NCI-H1417 (cell line): Measurements from ENCODE around the gene ARHGAP31.
A peak's percentile ranks its signal among the peaks of the same experiment; 100 is the strongest.
"Not testable (repeated sequence)": the region's sequence is repeated elsewhere in the genome, so short reads cannot be mapped to it uniquely, and the experiment has no call there.

Experiments used
- DNase-seq, 3 experiments: peaks; one replicate each; lab custom pipeline; 2025; lab: John Stamatoyannopoulos, UW

Gene ARHGAP31

DNA sequence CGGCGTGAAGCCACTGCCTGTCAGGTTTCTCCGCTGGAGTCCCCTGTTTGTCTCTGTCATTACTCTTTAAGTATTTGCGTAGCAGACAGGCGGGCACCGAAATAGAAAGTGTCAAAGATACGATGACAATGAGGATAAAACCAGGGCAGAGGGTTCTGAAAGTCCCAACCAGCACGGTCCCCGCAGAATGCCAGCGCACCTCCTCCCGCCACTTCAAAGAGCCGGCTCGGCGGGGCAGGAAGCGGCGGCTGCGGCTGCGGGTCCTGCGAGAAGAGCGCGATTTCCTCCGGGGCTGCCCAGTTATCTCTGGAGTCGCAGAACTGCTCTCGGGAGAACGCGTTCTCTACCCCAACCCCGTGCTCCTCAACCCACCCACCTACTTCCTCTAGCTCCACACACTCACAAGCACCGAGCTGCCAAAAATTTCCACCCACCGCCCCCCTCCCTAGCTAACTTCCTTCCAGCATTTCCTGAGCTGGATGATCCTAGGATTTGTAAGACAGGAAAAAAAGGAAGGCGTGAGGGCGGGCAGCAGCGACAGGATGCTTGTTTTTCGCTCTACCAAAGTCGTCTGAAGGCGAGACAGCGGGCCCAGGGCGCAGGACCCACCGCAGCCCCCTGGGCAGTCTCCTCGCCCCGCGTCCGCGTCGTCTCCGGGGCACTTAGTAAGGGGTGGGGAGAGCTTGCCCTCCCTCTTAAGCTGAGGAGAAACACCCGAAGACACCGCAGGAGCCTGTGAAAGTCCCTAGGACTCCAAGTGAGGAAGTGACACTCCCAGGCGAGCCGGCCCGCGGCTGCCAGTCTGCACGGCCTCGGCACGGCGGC, at the start of gene ARHGAP31:
TSS of gene ARHGAP31 (plus strand) at position 513 of the 825 bp plus-strand sequence. CDS start 522 bp downstream, outside the sequence.
- peak in 2 of 3 experiments; percentile 69 to 72 for DNase-seq

GRCh38 chr3:119245778-119246177, 48.4 kb upstream of the ARHGAP31 start:
- DNase-seq, result peak in 2 of 3 experiments; percentile 22 to 43

DNA sequence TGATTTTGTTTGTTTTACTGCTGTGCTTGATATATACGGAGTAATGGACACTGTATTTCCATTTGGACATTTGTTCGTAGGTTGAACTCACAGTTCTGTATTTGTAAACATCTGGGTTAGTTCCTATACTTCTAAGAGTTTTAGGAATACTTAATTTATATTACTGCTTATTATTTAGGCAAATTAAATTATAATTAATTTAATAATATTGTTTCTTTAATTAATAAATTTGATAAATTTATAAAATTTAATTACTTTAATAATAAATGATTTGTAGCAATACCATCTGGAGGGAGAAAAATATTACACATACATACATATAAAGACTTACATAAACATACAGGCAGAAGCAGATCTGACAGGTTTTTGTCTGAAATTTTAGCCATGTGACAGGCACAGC, 39.0 kb upstream of the ARHGAP31 start:
- DNase-seq, result no peak

DNA sequence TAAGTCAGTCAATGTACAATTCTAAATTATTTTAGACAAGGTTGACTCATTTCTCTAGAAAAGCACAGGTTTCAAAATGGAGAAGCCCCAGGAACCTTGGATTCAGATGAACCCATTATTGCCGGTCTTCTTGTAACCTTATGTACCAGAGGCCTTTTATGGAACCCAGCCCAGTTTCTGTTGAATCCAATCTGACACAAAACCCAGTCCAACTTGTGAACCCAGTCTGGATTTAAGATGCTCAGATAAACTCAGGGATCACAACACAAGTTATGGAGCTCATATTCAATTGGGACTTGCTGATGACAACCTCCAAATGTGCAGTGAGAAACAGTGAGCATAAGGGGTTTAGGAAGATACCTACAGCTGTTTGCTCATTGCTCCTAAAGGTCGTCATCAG, 37.1 kb upstream of the ARHGAP31 start:
- no peak for DNase-seq

- no peak for DNase-seq
These were observed 36.4 kb upstream of the ARHGAP31 start for GRCh38 chr3:119257654-119258410.

GRCh38 chr3:119258915-119259314, 35.3 kb upstream of the ARHGAP31 start:
- no peak for DNase-seq

GRCh38 chr3:119259821-119260220, 34.4 kb upstream of the ARHGAP31 start:
- DNase-seq, result no peak

DNA sequence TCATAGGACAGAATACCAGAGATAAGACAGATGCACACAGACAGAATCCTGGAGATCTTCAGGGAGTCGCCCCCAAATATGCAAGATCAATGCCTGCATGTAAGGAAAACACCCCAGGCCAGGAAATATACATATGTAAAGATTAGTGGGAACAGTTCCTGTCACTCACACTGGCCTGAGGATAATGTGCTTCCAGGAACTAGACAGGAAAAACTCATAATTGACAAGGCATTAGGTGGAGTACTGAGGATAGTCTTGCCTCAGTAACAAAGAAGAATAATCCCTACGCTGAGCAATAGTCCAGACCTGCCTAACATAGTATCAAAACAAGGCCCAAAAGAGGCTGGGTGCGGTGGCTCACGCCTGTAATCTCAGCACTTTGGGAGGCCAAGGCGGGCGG, 33.1 kb upstream of the ARHGAP31 start:
- no peak for DNase-seq

GRCh38 chr3:119270212-119270611, 24.0 kb upstream of the ARHGAP31 start:
- DNase-seq, result not testable (repeated sequence)

- no peak for DNase-seq
These were observed 17.5 kb upstream of the ARHGAP31 start for GRCh38 chr3:119276680-119277079.

- peak in 2 of 3 experiments; percentile 63 to 85 for DNase-seq
These were observed 15.1 kb upstream of the ARHGAP31 start for GRCh38 chr3:119279101-119279554.

DNA sequence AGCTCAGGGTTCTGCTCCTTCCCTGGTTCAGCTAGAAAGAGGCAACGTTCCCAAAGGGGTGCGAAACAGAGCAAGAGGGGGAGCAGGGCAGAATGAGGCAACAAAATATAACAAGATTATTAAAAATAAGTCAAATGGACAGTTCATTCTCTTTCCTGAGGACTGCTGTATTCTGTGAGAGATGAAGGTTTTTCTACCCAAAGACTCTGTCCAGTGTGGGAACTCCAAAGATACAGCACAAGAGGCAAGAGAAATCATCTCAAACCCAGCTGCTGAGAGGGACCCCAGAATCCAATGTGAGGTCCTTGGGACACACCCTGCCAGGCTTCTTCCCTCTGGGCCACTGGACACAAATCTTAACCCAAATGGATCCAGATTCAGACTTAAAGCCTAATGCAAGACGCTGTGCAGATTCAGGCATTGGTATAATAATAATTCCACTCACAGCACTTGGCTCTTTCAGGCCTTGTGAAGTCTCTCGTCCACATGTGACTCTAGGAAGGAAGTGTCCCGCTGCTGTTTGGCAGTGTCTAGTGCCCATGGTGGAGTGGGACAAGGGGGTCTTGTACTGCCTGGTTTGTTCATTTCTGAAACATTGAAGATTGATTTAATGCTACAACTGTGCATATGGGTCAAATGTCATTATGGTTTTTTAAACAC, 14.5 kb upstream of the ARHGAP31 start:
- DNase-seq, result peak in 1 of 3 experiments; percentile 51

DNA sequence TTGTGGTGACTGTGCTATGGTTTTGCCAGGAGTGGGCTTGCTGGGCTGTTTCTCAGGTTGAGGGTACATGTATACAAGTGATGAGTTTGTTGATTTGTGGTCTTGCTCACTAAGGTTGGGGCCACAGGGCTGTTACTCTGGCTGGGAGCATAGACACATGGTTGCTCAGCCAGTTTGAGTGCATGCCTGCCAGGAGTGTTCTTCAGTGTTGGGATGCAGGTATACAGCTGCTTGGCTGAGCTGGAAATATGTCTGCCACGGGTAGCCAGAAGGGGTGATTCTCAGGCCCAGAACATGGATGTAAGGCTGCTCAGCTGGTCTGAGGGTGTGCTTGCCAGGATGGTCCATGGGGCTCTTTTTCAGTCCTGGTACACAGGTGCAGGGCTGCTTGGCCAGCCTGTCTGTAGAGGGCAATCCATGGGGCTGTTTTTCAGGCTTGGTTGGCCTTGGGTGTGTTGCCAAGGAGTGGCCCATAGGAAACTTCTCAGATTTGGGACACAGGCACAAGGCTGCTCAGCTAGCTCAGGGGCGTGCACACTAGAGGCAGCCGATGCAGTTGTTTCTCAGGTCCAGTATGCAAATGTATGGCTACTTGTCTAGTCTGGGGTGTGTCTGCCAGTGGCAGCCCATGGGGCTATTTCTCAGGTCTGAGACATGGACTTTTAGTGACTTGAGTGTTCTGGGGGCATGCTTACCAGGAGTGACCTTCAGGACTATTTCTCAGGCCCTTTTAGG, 5.3 kb upstream of the ARHGAP31 start:
- DNase-seq, result no peak

- no peak for DNase-seq
These were observed 4.8 kb upstream of the ARHGAP31 start for GRCh38 chr3:119289404-119289770.

DNA sequence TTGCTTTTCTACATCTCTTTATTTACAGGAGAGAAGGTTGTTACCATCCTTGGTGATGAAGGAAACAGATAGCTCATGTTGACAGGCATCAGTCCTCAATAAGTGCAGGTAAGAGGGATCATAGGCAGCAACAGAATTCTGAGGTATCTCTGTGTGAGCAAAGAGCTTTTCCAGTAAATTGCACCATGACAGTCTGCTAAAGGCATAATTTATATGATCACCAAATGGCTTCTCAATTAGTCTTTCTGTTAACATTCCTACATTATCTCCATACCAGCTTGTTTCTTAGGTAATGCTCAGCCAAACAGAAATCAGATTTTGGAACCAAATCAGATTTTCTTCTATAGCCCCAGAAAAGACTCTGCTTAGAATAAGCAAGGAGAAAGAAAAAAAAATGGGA, 3.6 kb upstream of the ARHGAP31 start:
- DNase-seq, result no peak

DNA sequence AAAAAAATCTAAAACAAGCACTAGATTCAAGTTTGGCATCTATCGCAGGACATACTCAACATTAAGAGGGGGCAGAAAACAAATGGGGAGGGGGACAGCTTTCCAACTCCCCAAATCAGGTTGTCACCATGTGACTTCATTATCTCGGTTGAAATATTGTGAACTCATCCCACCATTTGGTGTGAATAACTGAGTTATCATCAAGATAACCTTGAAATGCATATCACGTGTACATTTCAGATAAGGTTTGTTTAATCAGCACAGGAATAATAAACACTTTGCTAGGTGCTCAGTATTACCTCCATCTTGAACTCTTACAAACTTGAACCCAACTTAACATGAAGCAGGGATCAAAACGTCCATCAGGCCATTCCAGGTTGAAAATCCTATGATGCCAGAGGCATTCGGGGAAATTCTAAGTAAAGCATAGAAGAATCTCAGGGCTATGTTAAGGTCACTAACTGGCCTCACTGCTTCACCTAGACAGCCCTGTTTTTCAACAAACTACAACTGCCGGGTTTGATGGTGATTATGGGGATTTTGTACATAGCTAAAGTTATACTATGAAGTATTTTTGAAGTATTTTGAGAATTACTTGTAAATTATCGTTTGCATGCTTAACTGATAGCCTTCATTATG, 3.0 kb upstream of the ARHGAP31 start:
- DNase-seq, result no peak

DNA sequence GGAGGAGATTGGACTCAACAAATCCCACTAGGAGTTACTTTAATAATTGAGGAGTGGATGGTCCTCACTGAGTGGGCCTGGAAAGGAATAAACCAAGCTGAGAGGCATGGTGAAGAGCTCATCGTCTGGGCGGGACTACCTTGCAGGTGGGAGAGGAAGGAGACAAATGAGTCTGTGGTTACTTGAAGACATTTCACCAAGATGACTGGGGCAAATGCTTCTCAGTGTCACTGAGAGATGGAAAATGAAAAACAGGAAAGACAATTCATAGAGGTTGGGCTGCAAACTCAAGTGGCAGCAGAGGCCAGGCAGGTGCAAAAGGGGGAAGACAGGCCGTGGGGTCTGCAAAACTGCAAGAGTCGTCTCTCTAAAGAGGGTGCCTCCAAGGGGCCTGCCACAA, 1.5 kb upstream of the ARHGAP31 start:
- DNase-seq, result no peak

GRCh38 chr3:119293105-119293870, 895 bp upstream of the ARHGAP31 start:
- DNase-seq, result no peak

GRCh38 chr3:119294696-119295671, 801 bp downstream of the ARHGAP31 start:
- peak in 2 of 3 experiments; percentile 51 to 58 for DNase-seq
